ENCODE results near the gene FBXL7.

DNA sequence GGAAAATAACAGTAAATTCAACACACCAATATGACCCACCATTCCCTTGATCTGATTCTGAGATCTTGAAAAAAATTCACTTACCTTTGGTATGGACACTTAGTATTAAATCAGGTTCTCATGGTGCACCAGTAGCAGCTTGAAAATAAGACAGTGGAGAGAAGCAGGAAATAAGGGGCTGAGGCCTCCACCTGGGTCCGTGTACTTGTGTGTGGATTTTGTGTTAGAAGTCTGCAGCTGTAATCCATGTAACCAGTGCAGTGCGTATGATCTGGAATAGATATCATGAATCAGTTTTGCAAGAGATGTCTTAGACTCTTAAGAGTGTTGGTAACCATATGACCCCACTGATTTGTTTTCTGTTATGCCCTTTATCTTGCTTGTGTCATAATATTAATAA is 107.1 kb downstream of the FBXL7 start:
- TF ChIP-seq, protein P1, sequence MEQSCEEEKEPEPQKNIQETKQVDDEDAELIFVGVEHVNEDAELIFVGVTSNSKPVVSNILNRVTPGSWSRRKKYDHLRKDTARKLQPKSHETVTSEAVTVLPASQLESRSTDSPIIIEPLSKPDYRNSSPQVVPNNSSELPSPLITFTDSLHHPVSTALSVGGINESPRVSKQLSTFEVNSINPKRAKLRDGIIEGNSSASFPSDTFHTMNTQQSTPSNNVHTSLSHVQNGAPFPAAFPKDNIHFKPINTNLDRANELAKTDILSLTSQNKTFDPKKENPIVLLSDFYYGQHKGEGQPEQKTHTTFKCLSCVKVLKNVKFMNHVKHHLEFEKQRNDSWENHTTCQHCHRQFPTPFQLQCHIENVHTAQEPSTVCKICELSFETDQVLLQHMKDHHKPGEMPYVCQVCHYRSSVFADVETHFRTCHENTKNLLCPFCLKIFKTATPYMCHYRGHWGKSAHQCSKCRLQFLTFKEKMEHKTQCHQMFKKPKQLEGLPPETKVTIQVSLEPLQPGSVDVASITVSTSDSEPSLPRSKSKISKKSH (CRISPR knock-in tag; IDR thresholded peaks at IDR 0.05): no peak
- TF ChIP-seq EP300 (IDR thresholded peaks at IDR 0.05; ENCODE audit: low read length) (no peak), ESRRA (IDR thresholded peaks at IDR 0.05; ENCODE audit: borderline replicate concordance, low read depth) (no peak), NR2C1 (IDR thresholded peaks at IDR 0.05) (no peak), NR2C1 (tag; IDR thresholded peaks at IDR 0.05) (no peak), SRSF7 (optimal IDR thresholded peaks at IDR 0.05; ENCODE audit: low read depth, low read length) (no peak), RBBP5 (IDR thresholded peaks at IDR 0.05; ENCODE audit: borderline replicate concordance, insufficient read depth, low read length, poor library complexity, severe bottlenecking) (no peak), TAF1 (IDR thresholded peaks at IDR 0.05; ENCODE audit: control insufficient read depth, extremely low read depth, insufficient read depth, low read length, severe bottlenecking) (no peak)
- TF ChIP-seq, protein P2, sequence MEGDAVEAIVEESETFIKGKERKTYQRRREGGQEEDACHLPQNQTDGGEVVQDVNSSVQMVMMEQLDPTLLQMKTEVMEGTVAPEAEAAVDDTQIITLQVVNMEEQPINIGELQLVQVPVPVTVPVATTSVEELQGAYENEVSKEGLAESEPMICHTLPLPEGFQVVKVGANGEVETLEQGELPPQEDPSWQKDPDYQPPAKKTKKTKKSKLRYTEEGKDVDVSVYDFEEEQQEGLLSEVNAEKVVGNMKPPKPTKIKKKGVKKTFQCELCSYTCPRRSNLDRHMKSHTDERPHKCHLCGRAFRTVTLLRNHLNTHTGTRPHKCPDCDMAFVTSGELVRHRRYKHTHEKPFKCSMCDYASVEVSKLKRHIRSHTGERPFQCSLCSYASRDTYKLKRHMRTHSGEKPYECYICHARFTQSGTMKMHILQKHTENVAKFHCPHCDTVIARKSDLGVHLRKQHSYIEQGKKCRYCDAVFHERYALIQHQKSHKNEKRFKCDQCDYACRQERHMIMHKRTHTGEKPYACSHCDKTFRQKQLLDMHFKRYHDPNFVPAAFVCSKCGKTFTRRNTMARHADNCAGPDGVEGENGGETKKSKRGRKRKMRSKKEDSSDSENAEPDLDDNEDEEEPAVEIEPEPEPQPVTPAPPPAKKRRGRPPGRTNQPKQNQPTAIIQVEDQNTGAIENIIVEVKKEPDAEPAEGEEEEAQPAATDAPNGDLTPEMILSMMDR (IDR thresholded peaks at IDR 0.05 in 2 of 3, conservative IDR thresholded peaks at IDR 0.05 in 1 of 3; ENCODE audit: insufficient read depth in 2 of 3, low read depth in 1 of 3, low read length in 3 of 3): no peak
- TF ChIP-seq, protein P3, sequence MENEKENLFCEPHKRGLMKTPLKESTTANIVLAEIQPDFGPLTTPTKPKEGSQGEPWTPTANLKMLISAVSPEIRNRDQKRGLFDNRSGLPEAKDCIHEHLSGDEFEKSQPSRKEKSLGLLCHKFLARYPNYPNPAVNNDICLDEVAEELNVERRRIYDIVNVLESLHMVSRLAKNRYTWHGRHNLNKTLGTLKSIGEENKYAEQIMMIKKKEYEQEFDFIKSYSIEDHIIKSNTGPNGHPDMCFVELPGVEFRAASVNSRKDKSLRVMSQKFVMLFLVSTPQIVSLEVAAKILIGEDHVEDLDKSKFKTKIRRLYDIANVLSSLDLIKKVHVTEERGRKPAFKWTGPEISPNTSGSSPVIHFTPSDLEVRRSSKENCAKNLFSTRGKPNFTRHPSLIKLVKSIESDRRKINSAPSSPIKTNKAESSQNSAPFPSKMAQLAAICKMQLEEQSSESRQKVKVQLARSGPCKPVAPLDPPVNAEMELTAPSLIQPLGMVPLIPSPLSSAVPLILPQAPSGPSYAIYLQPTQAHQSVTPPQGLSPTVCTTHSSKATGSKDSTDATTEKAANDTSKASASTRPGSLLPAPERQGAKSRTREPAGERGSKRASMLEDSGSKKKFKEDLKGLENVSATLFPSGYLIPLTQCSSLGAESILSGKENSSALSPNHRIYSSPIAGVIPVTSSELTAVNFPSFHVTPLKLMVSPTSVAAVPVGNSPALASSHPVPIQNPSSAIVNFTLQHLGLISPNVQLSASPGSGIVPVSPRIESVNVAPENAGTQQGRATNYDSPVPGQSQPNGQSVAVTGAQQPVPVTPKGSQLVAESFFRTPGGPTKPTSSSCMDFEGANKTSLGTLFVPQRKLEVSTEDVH (IDR thresholded peaks at IDR 0.05; ENCODE audit: low read depth, partially characterized antibody): no peak

Data from K562 (cell line).